H7 (cell line): ENCODE measurements around the gene TOMM7. TPM values are rescaled to one million over a fixed set of nuclear protein-coding genes. Genes with fewer than 3 reads are reported as not detected.
A peak's percentile ranks its signal among the peaks of the same experiment; 100 is the strongest.
"Not testable (repeated sequence)": the region's sequence is repeated elsewhere in the genome, so short reads cannot be mapped to it uniquely, and the experiment has no call there.

Experiments
- DNase-seq: peaks from one replicate; pipeline ENCODE4 v3.0.0; 2012
- H3K27me3 ChIP-seq: 2 replicates; pipeline ENCODE4 v1.6.0; 2011; ENCODE audit warnings: mild to moderate bottlenecking, low read length; ENCODE audit not compliant: control insufficient read depth, insufficient read depth
- H3K36me3 ChIP-seq: replicated peaks from 2 replicates; pipeline ENCODE4 v1.5.1; 2011; ENCODE audit warnings: low read length; ENCODE audit not compliant: control insufficient read depth, insufficient read depth
- H3K4me3 ChIP-seq: 2 replicates; pipeline ENCODE4 v1.5.1; 2011; ENCODE audit warnings: low read depth, mild to moderate bottlenecking, control low read depth, low read length, moderate library complexity; ENCODE audit not compliant: insufficient read depth
- total RNA-seq: library from RNA; depleted of rRNA; stranded (reverse); fragments of >200 nt; shearing (Covaris generic); gene quantifications from 2 replicates; pipeline ENCODE4 v1.2.3, GENCODE V29; 2014

Gene TOMM7
- total RNA-seq, 1 experiment from 2014 or later, result 437 TPM

GRCh38 chr7:22793593-22794462 is 28.8 kb downstream of the TOMM7 start:
- DNase-seq, result no peak
- Histone ChIP-seq H3K36me3 (no peaks in the 10 kb centered on the region), H3K4me3 (no peak overlapping the region), H3K27me3 (no peaks in the 10 kb centered on the region)

- DNase-seq, result no peak
Observed at GRCh38 chr7:22791204-22792158, 31.2 kb downstream of the TOMM7 start.

GRCh38 chr7:22790640-22791039 is 32.0 kb downstream of the TOMM7 start:
- H3K27me3 ChIP-seq, DNase-seq, H3K36me3 ChIP-seq, H3K4me3 ChIP-seq: not testable (repeated sequence)

More at GRCh38 chr7:22791204-22792158, 31.2 kb downstream of the TOMM7 start:
- Histone ChIP-seq H3K4me3 (no peak overlapping the region), H3K36me3 (no peaks in the 10 kb centered on the region), H3K27me3 (no peaks in the 10 kb centered on the region)

GRCh38 chr7:22787951-22788350 is 34.7 kb downstream of the TOMM7 start:
- H3K4me3 ChIP-seq, result no peak overlapping the region
- H3K36me3 ChIP-seq, result no peaks in the 10 kb centered on the region
- H3K27me3 ChIP-seq, result no peaks in the 10 kb centered on the region
- no peak for DNase-seq

- no peaks in the 10 kb centered on the region for H3K27me3 ChIP-seq
- peak; percentile 18 for DNase-seq
- H3K4me3 ChIP-seq, result no peak overlapping the region
- H3K36me3 ChIP-seq, result no peaks in the 10 kb centered on the region
Observed at GRCh38 chr7:22786290-22786932, 36.2 kb downstream of the TOMM7 start.

GRCh38 chr7:22784346-22784745 is 38.3 kb downstream of the TOMM7 start:
- Histone ChIP-seq H3K4me3 (no peak overlapping the region), H3K27me3 (no peaks in the 10 kb centered on the region), H3K36me3 (no peaks in the 10 kb centered on the region)
- DNase-seq, result no peak

GRCh38 chr7:22783421-22783820 is 39.2 kb downstream of the TOMM7 start:
- no peaks in the 10 kb centered on the region for H3K27me3 ChIP-seq
- no peaks in the 10 kb centered on the region for H3K36me3 ChIP-seq
- no peak overlapping the region for H3K4me3 ChIP-seq
- no peak for DNase-seq

GRCh38 chr7:22782616-22783232 is 39.9 kb downstream of the TOMM7 start:
- no peak overlapping the region for H3K4me3 ChIP-seq
- DNase-seq, result peak; percentile 86
- H3K36me3 ChIP-seq, result no peaks in the 10 kb centered on the region
- no peaks in the 10 kb centered on the region for H3K27me3 ChIP-seq

- no peaks in the 10 kb centered on the region for H3K36me3 ChIP-seq
- H3K4me3 ChIP-seq, result no peak overlapping the region
- DNase-seq, result no peak
- no peaks in the 10 kb centered on the region for H3K27me3 ChIP-seq
Observed at GRCh38 chr7:22781230-22781711, 41.4 kb downstream of the TOMM7 start.

GRCh38 chr7:22779730-22780323 is 42.8 kb downstream of the TOMM7 start:
- H3K4me3 ChIP-seq, H3K36me3 ChIP-seq, DNase-seq, H3K27me3 ChIP-seq: not testable (repeated sequence)

GRCh38 chr7:22776964-22777363 is 45.7 kb downstream of the TOMM7 start:
- Histone ChIP-seq H3K27me3 (no peaks in the 10 kb centered on the region), H3K4me3 (no peak overlapping the region), H3K36me3 (no peaks in the 10 kb centered on the region)
- DNase-seq, result no peak

GRCh38 chr7:22772885-22773284 is 49.8 kb downstream of the TOMM7 start:
- no peaks in the 10 kb centered on the region for H3K36me3 ChIP-seq
- no peak for DNase-seq
- H3K27me3 ChIP-seq, result no peaks in the 10 kb centered on the region
- no peak overlapping the region for H3K4me3 ChIP-seq

- no peak for DNase-seq
- Histone ChIP-seq H3K4me3 (no peak overlapping the region), H3K27me3 (no peaks in the 10 kb centered on the region), H3K36me3 (no peaks in the 10 kb centered on the region)
Observed at GRCh38 chr7:22771872-22772228, 50.8 kb downstream of the TOMM7 start.
